GM19099 (cell line): ENCODE data around the gene RNF187.

ENCODE experiments used
- POLR2A ChIP-seq: IDR thresholded peaks from 3 replicates; pipeline ENCODE4 v1.6.1; 2011; ENCODE audit warnings: low read depth; ENCODE audit not compliant: insufficient read length; ENCODE audit errors: extremely low read depth

The RNF187 gene

DNA sequence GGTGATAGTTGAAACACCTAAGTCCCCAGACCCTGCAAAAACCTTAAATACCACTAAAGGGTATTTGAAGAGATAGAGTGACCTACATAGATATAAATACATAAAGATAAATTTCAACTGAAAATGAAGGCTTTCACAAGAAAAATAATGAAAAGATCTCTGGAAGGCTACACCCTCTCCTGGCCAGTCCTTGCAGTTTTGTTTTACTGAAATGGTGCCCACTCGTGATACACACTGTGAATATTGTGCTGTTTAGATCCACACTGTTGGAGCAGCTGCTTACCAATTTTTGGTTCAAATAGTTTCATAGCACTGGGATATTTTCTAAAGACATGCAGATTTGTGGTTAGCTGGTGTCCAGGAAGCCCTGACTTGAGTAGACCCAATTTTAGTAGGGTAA is 31.5 kb upstream of the RNF187 start:
- no peak for TF ChIP-seq POLR2A

- TF ChIP-seq POLR2A: no peak
These were observed 30.7 kb upstream of the RNF187 start for GRCh38 chr1:228456252-228457016.

- no peak for TF ChIP-seq POLR2A
These were observed 30.2 kb upstream of the RNF187 start for GRCh38 chr1:228457017-228457395.

DNA sequence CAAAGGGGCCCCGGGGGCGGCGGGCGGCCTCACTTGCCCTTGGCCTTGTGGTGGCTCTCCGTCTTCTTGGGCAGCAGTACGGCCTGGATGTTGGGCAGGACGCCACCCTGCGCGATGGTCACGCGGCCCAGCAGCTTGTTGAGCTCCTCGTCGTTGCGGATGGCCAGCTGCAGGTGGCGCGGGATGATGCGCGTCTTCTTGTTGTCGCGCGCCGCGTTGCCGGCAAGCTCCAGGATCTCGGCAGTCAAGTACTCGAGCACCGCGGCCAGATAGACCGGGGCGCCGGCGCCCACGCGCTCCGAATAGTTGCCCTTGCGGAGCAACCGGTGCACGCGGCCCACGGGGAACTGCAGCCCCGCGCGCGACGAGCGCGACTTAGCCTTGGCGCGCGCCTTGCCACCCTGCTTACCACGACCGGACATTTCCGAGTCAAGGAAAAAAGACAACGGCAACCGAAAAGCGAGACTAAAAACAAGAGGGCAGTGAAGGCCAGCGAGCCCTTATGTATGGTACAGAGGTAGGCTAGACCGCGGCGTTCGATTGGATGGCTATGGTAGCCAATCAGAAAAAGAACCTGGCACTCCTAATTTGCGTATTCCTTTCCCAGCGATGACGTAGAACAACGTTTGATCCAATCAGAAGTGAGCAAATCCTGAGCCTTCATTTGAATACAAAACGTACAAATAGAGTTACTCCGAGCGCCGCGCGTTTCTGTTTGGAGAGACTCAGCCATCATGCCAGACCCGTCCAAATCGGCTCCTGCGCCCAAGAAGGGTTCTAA is 29.6 kb upstream of the RNF187 start:
- TF ChIP-seq POLR2A: peak; percentile 87

GRCh38 chr1:228459091-228459993 is 27.8 kb upstream of the RNF187 start:
- no peak for TF ChIP-seq POLR2A

- no peak for TF ChIP-seq POLR2A
These were observed 26.4 kb upstream of the RNF187 start for GRCh38 chr1:228460821-228461220.

GRCh38 chr1:228462560-228462959 is 24.6 kb upstream of the RNF187 start:
- no peak for TF ChIP-seq POLR2A

GRCh38 chr1:228463009-228463558 is 24.1 kb upstream of the RNF187 start:
- TF ChIP-seq POLR2A: no peak

DNA sequence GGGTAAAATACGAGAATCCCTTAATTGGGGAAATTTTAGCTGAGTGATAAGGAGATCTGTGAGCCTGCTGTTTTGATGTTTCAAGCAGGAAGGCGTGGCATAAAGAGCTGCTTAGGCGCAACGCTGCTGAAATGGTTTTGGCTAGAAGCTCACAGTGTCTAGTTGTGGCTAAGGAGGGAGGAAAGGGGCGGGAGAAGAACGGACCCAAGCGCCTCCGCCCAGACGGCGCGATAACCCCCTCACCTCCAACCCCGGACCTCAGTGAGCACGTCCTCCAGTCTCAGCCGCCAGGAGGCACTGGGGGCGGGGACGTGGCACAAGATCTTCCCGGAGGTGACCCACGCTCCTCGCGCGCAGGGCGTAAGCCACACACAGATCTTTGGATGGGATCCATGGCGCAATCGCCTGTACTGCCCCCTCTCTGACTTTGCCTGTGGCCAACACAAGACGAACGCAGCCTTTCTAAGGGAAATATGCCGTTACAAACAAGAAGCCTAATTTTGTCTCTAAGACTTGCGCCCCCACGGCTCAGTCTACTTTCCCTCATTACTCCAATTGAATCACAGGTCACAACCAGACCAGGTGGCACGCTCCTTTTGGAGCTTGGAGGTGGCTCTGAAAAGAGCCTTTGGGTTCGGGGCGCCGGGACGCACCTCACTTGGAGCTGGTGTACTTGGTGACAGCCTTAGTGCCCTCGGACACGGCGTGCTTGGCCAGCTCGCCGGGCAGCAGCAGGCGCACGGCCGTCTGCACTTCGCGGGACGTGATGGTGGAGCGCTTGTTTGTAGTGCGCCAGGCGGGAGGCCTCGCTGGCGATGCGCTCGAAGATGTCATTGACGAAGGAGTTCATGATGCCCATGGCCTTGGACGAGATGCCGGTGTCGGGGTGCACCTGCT is 23.4 kb upstream of the RNF187 start:
- peak; percentile 44 for TF ChIP-seq POLR2A

DNA sequence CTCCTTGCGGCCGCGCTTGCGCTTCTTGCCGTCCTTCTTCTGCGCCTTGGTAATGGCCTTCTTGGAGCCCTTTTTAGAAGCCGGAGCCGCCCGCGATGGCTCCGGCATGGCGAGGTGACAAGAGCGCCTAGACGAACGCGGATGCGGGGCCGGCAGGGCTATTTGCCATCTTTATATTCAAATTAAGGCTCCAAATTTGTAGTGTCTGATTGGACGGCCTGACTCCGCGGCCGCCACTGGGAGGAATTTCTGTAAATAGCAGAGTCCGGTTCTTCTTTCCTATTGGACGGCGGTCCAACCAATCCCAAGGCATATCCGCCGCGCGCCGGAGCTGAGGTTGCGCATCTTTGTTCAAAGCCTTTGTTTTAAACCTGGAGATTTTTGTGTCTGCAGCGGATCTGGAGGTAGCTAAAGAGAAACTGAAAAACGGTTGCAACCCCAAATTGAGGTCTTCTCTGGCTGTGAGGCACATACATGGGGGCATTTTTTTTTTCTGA is 22.6 kb upstream of the RNF187 start:
- peak; percentile 55 for TF ChIP-seq POLR2A

DNA sequence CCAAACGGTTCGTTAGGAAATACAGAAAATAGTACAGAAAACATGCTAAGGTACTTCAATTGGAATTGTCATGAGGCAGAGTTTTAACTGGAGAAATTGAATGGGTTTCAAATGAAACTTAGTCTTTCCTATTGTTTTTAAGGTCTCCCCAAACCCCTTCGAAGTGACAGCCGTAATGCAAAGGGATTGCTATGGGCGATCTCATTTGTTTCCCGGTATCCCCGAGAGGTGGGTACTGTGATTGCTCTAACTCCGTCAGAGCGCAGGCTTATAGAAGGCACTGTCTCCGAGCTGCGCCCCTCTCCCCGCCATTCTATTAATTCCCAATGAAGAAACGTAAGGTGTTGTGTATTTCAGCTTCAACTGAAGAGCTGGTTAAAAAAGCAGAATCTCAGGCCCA is 22.0 kb upstream of the RNF187 start:
- TF ChIP-seq POLR2A: no peak

- no peak for TF ChIP-seq POLR2A
These were observed 21.5 kb upstream of the RNF187 start for GRCh38 chr1:228465571-228466146.

DNA sequence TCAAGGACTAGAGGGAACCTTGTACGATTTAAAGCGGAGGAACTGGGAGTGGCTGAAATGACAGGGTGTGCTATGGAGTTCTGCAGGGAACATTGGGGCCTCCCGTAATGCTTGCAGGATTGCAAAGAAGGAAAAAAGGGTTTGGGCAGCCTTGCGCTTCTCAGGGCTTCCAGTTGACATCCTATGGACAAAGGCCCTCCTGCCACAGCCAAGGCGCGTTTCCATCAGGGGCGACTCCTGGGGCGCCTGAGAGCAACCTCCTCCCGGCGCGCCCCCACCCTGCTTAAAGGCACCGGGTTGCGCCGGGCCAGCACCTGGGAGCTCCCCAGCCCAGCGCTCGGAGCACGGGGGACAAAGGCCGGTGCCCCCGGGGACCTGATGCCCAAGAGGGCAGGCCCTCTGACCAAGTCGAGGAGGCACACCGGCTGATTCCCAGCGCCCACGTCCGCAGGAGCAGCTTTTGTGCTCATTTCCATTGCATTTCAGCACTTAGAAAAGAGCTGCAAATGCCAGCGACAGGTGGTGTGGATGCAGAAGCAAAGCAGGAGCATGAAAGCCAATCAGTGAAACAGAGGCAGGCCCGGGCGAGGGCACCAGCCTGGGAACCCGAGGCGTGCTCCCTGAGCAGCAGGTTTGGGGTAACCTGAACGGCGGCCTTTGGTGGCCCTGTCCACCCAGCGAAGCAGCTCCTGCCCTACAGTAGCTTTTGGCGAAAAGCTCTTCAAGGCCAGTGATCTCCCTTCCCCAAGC is 17.6 kb upstream of the RNF187 start:
- TF ChIP-seq POLR2A: no peak

DNA sequence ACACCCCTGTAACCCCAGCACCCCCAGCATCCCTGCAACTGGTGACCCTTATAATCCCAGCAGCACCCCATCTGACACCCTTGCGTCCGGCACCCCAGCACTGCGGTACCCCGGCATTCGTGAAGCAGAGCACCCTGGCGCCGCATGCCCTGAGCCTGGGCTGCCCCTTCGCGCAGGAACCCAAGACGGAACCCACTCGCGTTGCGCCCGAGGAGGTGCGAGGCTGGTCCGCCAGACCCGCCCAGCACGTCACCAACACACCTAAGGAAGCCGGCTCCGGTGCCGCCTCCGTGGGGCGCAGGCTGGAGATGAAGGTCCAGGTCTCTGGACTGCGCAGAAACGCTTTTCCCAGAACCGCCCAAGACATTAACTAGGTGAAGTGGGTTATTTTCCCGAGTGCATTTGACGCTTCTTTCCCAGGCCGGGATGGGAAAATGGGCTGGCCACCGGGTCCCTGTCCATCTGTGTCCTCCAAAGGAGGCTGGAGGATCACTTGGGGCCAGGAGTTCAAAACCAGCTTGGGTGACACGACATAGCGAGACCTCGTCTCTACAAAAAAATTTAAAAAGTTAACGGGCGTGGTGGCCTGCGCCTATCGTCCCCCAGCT is 15.9 kb upstream of the RNF187 start:
- no peak for TF ChIP-seq POLR2A
